Keratinocyte (primary cell): ENCODE measurements around the gene DLG2.

Experiments used
- EZH2 ChIP-seq: IDR thresholded peaks from one replicate; pipeline ENCODE4 v1.6.1; 2012; ENCODE audit warnings: inconsistent platforms, mild to moderate bottlenecking, low read length, moderate library complexity
- TF ChIP-seq, protein P1 (sequence below), 3 experiments: IDR thresholded peaks in 1 of 3; conservative IDR thresholded peaks in 1 of 3; optimal IDR thresholded peaks in 1 of 3; 2 replicates in 2 of 3; 3 replicates in 1 of 3; pipeline versions ENCODE3 to v1.5.1; 2011; ENCODE audit warnings: low read length in 3 of 3, mild to moderate bottlenecking in 3 of 3, moderate library complexity in 2 of 3, control low read depth in 1 of 3, inconsistent platforms in 1 of 3; ENCODE audit not compliant: insufficient read depth in 2 of 3; ENCODE audit errors: extremely low read depth in 1 of 3

DNA sequence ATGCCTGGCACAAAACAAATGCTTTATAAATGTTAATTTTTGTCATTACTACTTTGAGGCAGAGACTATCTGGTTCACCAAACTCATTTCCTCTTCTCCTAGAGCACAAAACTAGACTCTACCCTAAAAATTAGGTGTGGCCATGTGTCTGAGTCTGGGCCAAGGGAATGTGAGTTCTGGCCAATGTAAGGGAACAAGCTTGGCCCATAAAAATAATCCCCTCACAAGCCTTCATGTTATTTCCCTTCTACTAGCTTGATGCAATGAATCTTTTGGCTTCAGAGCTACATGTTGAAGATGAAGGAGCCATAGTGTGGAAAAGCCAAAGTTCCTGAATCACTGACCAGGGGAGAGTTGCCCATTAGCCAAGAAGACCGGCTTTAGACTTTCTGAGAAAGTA, 1934.5 kb downstream of the DLG2 start:
- TF ChIP-seq, protein P1, sequence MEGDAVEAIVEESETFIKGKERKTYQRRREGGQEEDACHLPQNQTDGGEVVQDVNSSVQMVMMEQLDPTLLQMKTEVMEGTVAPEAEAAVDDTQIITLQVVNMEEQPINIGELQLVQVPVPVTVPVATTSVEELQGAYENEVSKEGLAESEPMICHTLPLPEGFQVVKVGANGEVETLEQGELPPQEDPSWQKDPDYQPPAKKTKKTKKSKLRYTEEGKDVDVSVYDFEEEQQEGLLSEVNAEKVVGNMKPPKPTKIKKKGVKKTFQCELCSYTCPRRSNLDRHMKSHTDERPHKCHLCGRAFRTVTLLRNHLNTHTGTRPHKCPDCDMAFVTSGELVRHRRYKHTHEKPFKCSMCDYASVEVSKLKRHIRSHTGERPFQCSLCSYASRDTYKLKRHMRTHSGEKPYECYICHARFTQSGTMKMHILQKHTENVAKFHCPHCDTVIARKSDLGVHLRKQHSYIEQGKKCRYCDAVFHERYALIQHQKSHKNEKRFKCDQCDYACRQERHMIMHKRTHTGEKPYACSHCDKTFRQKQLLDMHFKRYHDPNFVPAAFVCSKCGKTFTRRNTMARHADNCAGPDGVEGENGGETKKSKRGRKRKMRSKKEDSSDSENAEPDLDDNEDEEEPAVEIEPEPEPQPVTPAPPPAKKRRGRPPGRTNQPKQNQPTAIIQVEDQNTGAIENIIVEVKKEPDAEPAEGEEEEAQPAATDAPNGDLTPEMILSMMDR (optimal IDR thresholded peaks at IDR 0.05 in 1 of 3, IDR thresholded peaks at IDR 0.05 in 1 of 3, conservative IDR thresholded peaks at IDR 0.05 in 1 of 3; ENCODE audit: extremely low read depth in 1 of 3, insufficient read depth in 2 of 3, low read length in 3 of 3): no peak
- no peak for TF ChIP-seq EZH2
